HL-60 (cell line): Measurements from ENCODE around the gene RNF152.
A peak's percentile ranks its signal among the peaks of the same experiment; 100 is the strongest.

Source experiments
- DNase-seq, 2 experiments: peaks; one replicate each; pipeline ENCODE4 v3.0.0-alpha.2; 2010 to 2020; ENCODE audit warnings: low read depth in 1 of 2, low spot score in 1 of 2
- H3K27ac ChIP-seq: fragments of 250-450 bp; sonication (Bioruptor Pico); replicated peaks from 2 replicates; pipeline ENCODE4 v1.5.1; 2020; ENCODE audit warnings: mild to moderate bottlenecking, moderate library complexity
- H3K27me3 ChIP-seq: fragments of 250-450 bp; sonication (Bioruptor Pico); 2 replicates; pipeline ENCODE4 v1.5.1; 2021; ENCODE audit warnings: mild to moderate bottlenecking, moderate library complexity; ENCODE audit not compliant: insufficient read depth, poor library complexity, severe bottlenecking
- H3K4me3 ChIP-seq: replicated peaks from 2 replicates; pipeline ENCODE4 v1.5.1; 2011; ENCODE audit warnings: mild to moderate bottlenecking, control low read depth, low read length; ENCODE audit not compliant: insufficient read depth
- GABPA ChIP-seq: IDR thresholded peaks from 2 replicates; pipeline ENCODE4 v1.6.1; 2012; ENCODE audit warnings: low read depth
- POLR2AphosphoS5 ChIP-seq: IDR thresholded peaks from 2 replicates; pipeline ENCODE4 v1.6.1; 2012; ENCODE audit warnings: low read depth
- SPI1 ChIP-seq: IDR thresholded peaks from 2 replicates; pipeline ENCODE4 v1.6.1; 2012; ENCODE audit warnings: low read depth, mild to moderate bottlenecking, borderline replicate concordance
- TF ChIP-seq, protein P1 (sequence below): IDR thresholded peaks from one replicate; pipeline ENCODE4 v1.5.1; 2011; ENCODE audit warnings: low read length, control low read depth, inconsistent platforms; ENCODE audit not compliant: insufficient read depth
- TF ChIP-seq, protein P2 (sequence below): IDR thresholded peaks from 2 replicates; pipeline ENCODE4 v1.6.1; 2012; ENCODE audit warnings: low read depth; ENCODE audit not compliant: insufficient replicate concordance

Gene RNF152

DNA sequence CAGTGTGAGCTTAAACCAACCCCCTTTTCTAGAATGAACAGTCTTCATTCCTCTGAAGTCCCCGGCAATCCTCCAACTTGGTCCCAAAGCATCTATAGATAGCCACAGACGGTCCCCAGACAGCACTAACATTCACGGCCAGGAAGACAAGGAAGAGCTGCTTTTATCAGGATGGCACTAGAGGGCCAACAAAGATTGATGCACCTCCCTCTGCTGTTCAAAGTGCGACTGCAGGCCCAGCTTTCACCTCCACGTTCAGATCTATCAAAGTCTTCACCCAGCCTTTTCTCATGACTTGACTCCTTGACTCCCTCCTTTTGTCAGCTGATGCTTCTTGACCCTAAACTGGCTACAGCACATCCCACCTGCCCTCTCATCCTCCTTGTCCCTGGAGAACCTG is 54.3 kb downstream of the RNF152 start:
- DNase-seq: no peak
- TF ChIP-seq, protein P1, sequence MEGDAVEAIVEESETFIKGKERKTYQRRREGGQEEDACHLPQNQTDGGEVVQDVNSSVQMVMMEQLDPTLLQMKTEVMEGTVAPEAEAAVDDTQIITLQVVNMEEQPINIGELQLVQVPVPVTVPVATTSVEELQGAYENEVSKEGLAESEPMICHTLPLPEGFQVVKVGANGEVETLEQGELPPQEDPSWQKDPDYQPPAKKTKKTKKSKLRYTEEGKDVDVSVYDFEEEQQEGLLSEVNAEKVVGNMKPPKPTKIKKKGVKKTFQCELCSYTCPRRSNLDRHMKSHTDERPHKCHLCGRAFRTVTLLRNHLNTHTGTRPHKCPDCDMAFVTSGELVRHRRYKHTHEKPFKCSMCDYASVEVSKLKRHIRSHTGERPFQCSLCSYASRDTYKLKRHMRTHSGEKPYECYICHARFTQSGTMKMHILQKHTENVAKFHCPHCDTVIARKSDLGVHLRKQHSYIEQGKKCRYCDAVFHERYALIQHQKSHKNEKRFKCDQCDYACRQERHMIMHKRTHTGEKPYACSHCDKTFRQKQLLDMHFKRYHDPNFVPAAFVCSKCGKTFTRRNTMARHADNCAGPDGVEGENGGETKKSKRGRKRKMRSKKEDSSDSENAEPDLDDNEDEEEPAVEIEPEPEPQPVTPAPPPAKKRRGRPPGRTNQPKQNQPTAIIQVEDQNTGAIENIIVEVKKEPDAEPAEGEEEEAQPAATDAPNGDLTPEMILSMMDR: no peak
- TF ChIP-seq GABPA (no peak), POLR2AphosphoS5 (no peak), SPI1 (no peak)
- TF ChIP-seq, protein P2, sequence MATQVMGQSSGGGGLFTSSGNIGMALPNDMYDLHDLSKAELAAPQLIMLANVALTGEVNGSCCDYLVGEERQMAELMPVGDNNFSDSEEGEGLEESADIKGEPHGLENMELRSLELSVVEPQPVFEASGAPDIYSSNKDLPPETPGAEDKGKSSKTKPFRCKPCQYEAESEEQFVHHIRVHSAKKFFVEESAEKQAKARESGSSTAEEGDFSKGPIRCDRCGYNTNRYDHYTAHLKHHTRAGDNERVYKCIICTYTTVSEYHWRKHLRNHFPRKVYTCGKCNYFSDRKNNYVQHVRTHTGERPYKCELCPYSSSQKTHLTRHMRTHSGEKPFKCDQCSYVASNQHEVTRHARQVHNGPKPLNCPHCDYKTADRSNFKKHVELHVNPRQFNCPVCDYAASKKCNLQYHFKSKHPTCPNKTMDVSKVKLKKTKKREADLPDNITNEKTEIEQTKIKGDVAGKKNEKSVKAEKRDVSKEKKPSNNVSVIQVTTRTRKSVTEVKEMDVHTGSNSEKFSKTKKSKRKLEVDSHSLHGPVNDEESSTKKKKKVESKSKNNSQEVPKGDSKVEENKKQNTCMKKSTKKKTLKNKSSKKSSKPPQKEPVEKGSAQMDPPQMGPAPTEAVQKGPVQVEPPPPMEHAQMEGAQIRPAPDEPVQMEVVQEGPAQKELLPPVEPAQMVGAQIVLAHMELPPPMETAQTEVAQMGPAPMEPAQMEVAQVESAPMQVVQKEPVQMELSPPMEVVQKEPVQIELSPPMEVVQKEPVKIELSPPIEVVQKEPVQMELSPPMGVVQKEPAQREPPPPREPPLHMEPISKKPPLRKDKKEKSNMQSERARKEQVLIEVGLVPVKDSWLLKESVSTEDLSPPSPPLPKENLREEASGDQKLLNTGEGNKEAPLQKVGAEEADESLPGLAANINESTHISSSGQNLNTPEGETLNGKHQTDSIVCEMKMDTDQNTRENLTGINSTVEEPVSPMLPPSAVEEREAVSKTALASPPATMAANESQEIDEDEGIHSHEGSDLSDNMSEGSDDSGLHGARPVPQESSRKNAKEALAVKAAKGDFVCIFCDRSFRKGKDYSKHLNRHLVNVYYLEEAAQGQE: no peak
- Histone ChIP-seq H3K4me3 (no peak overlapping the region), H3K27me3 (no peaks in the 10 kb centered on the region), H3K27ac (no peak overlapping the region)

DNA sequence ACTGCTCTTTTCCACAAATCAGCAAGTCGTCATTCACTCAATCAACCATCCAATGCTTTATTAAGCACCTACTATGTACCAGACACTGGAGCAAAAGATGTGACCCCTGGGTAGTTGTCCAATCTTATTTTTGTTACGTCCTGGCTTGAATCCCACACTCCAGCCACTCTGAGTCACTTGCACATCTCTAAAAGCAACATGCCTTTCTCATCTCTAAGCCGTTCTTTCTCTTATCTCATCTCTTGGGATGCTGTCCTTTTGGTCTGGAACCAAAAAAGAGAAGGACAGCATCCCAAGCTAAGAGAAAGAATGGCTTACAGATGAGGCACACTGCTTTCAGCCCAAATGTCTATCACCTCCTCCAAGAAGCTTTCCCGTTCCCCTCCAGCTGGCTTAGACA is 58.8 kb downstream of the RNF152 start:
- no peak overlapping the region for H3K27ac ChIP-seq
- no peak for DNase-seq
- H3K27me3 ChIP-seq: no peaks in the 10 kb centered on the region
- TF ChIP-seq GABPA (no peak), POLR2AphosphoS5 (no peak), SPI1 (no peak)
- TF ChIP-seq, protein P1: no peak
- TF ChIP-seq, protein P2: no peak
- H3K4me3 ChIP-seq: no peak overlapping the region

DNA sequence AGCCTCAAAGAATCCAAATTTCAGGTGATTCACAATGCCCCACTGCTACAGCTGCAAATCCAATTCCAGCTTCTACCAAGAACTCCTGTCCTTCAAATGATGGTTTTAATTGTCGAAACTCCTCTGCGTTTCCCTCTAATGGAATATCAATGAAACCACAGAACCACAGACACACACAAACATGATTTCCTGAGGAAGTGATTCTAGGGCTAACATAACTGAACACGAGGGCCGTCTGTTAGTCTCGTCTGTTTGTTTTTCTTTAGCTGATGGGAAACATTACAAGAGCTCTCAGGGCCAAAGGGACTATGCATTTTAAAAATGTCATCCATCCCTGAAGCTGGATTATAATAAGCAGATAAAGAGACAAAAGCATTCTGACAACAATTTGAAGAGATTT is 59.4 kb downstream of the RNF152 start:
- Histone ChIP-seq H3K4me3 (no peak overlapping the region), H3K27me3 (no peaks in the 10 kb centered on the region), H3K27ac (no peak overlapping the region)
- peak; percentile 7 to 36 for DNase-seq
- TF ChIP-seq, protein P2: no peak
- TF ChIP-seq GABPA (0 out of 2 replicates have a peak, but pooled peaks have one; percentile 14), POLR2AphosphoS5 (peak; percentile 78; the same call in 1 of the 2 replicates), SPI1 (peak; percentile 91)
